Prostate gland (tissue), 2 donors: Measurements from ENCODE around the gene ASPN.

Experiments used
- POLR2A ChIP-seq: fragments of 450-650 bp; IDR thresholded peaks from one replicate; pipeline ENCODE4 v1.6.1; 2016; ENCODE audit warnings: antibody characterized with exemption, mild to moderate bottlenecking
- POLR2AphosphoS5 ChIP-seq: sonication (generic); formaldehyde crosslinking; IDR thresholded peaks from one replicate; pipeline ENCODE4 v1.6.1; 2017; ENCODE audit warnings: antibody characterized with exemption
- TF ChIP-seq, protein P1 (sequence below), 4 experiments: fragments of 200-600 bp in 2 of 4; fragments of 450-650 bp in 2 of 4; sonication (generic) in 2 of 4; IDR thresholded peaks; 1 replicate in 3 of 4; 2 replicates in 1 of 4; pipeline ENCODE4 v1.5.1; 2016 to 2019; ENCODE audit warnings: antibody characterized with exemption in 4 of 4, mild to moderate bottlenecking in 2 of 4, moderate library complexity in 2 of 4

GRCh38 chr9:92486371-92486770, 4.1 kb upstream of the ASPN start:
- TF ChIP-seq, protein P1, sequence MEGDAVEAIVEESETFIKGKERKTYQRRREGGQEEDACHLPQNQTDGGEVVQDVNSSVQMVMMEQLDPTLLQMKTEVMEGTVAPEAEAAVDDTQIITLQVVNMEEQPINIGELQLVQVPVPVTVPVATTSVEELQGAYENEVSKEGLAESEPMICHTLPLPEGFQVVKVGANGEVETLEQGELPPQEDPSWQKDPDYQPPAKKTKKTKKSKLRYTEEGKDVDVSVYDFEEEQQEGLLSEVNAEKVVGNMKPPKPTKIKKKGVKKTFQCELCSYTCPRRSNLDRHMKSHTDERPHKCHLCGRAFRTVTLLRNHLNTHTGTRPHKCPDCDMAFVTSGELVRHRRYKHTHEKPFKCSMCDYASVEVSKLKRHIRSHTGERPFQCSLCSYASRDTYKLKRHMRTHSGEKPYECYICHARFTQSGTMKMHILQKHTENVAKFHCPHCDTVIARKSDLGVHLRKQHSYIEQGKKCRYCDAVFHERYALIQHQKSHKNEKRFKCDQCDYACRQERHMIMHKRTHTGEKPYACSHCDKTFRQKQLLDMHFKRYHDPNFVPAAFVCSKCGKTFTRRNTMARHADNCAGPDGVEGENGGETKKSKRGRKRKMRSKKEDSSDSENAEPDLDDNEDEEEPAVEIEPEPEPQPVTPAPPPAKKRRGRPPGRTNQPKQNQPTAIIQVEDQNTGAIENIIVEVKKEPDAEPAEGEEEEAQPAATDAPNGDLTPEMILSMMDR (IDR thresholded peaks at IDR 0.05): no peak
- no peak for TF ChIP-seq POLR2AphosphoS5
- no peak for TF ChIP-seq POLR2A
